Pons (tissue), 1 donor: ENCODE measurements around the gene SLC38A10.

ENCODE experiments used
- DNase-seq: peaks from one replicate; pipeline ENCODE4 v3.0.0-alpha.2; 2016; ENCODE audit warnings: low spot score

The SLC38A10 gene

DNA sequence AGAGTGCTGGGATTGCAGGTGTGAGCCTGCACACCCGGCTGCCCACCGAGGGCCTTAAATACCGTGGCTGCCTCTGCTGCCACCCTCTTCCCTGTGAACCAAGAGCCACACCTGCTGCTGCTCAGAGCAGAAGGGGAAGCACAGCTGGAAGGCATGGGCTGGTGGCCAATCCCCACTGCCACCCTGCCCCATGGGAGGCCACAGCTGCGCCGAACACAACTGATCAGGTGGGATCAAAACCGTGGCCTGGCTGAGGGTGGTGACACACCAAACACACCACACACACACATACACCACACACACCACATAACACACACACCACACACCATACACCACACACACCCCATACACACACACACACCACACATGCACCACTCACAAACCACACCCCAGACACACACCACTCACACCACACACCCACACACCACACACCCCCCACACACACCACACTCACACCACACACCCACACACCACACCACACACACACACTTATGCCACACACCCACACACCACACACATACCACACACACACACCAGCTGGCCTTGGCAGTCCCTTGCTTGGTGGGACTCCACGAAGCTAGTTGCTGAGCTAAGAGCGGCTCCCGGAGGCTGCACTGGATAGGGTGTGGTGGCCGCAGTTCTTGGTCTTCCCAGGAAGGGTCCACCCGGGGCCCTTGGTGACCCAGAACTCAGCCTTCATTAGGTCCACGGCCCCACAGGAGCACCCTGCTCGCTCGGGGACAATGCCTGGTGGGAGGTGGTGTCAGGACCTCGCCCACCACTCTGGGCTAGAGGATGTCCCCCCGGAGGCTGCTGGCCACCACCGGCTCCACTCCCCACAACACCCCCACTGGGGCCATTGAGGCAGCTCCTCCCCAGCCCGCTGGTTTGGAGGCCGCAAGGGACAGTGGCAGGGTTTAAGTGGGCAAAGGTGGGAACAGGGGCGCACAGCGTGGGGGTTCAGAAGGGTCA, 87.2 kb downstream of the SLC38A10 start:
- DNase-seq: no peak

DNA sequence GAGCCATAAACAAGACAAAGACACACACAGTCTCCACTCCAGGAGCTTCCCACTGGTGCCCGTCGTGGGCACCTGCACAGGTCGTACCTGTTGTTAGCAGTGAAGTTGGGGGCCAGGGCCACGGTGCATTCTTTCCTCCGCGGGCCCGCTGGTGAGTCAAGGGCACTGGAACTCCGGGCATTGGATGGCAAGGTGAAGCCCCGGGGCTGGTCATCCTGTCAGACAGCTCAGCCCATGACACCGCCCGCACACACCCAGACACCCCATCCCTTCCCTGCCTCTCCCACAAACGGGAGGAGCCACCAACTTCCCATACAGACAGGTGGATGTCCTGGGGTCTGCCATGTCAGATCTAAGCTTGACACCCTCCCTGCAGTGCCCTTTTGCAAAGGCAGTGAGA, 88.5 kb downstream of the SLC38A10 start:
- DNase-seq: no peak

DNA sequence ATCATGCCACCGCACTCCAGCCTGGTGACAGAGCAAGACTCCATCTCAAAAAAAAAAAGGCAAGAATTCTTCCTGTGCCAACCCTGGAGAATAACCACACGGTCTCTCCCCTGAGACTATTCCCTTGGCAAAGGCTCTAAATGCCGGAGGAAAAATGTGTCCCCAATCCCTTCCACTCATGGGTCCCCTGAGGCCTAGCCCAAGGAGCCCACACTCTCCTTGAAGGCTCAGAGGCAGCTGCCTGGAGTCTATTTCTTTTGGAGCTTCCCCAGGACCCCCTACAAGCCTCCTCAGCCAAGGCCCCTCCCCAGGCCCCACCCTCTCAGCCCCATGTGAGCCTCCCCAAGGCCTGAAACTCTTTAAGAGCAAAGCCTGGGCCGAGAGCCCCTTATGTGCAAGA, 88.9 kb downstream of the SLC38A10 start:
- DNase-seq: no peak

DNA sequence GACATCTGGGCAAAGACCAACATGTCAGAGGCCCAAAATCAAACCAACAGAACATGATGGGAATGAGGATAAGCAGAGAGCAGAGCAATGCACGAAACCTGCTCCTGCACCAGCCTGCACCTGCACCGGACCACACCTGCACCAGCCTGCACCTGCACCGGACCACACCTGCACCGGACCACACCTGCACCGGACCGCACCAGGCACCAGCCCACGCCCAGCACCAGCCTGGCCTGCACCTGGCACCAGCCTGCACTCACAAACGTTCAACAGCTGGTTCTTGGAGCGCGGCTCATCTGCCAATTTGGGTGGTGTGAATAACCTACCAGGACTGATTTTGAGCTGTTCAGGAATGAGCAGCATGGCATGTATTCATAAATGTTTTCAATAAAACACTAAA, 90.5 kb downstream of the SLC38A10 start:
- no peak for DNase-seq

DNA sequence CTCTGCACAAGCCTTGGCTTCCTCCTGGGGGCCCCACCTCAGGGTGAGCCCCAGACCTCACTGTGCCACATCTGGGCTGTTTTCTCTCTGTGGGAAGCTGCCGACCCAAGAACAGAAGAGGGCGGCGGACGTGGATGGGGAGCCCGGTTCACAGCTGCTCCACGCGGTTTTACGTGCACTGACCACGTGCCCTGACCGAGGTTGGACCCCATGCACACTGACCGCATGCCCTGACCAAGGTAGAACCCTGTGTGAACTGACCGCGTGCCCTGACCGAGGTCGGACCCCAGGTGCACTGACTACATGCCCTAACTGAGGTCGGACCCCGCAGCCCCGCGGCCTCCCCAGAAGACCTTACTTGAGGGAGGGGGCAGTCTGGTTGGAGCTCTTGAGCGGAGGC, 92.0 kb downstream of the SLC38A10 start:
- DNase-seq: no peak

DNA sequence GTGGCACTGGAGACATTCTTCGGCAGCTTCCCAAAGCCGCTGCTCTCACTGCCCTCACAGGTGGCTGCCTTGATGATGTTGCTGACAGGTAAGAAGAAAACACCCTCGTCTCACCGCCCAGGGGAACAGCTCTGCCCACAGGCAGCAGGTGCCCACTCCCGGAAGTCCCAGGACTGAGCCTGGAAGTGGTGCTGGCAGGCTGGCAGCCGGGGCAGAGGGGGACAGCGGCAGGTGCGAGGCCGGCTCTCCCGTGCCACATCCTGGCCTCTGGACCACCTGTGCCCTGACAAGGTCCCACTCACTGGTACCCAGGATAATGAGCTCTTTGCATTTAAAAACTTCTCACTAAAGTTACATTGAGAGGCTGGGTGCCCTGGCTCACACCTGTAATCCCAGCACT, 92.8 kb downstream of the SLC38A10 start:
- no peak for DNase-seq

DNA sequence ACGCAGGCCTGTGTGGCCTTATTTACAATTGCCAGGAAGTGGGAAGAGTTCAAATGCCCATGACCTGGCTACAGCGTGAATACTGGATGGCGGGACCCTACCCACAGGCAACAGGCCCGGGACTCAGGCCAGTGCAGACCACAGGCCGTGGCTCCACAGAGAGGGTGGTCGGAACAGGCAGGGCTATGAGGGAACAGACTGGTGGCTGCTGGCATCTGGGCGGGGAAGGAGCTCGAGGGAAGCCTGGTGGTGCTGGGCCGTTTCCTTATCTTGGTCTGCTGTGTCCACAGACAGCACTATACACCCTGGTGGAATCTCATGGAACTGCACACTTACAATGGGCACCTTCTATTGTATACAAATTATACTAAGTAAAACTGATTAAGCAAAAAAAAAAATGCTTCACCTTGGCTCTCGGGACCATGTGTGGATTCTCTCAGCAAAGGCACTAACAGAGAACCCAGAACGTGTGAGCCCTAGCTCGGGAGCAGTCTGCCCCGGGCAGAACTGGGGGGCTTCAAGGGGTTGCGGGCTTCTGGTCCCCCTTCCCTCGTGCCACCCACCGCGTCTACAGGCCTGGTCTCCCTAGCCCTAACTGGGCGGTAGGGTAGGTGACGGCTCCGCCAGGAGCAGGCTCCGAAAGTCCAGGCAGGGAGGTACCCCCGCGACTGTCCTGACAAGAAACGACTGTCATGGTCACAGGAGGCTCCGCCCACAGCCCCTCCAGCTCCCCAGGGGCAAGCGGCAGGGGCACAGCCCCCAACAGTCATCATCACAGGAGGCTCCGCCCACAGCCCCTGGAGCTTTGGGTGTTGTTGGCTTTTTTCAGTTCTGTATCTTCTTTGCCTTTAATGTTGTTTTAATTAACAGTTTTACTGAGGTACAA, 94.2 kb downstream of the SLC38A10 start:
- DNase-seq: peak; percentile 80

DNA sequence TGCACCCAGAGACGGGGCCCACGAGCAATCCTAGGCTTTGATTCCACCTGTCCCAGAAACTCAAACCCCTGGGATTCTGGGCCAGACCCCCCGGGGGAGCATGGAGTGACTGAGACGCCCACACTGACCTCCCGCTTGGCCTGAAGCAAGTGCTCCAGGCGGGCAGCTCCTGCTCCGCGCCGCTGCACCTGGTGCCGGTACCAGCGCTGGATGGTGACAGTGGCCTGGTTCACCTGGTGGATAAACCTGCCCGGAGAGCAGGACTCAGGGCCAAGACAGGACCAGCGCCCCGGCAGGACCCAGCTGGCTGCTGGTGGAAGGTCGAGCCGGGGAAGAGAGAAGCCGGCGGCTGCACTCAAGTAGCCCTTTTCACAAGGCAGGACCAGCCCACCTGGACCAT, 94.9 kb downstream of the SLC38A10 start:
- no peak for DNase-seq

DNA sequence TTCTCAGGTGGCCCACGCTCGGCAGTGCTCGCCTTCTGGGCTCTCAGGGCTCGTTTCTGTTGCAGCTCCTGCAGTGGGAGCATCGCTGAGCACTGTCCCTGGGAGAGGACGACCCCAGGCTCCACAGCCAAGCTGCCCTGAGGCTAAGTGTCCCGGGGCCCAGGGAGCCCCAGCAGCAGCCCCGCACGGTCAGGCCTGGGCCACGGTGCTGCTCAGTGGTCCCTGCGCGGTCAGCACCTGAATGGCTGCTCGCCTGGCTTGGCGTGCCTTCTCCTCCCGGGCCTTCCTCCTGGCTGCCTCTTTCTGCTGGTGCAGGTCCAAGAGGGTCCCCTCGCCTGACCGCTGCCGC, 95.7 kb downstream of the SLC38A10 start:
- DNase-seq: no peak

DNA sequence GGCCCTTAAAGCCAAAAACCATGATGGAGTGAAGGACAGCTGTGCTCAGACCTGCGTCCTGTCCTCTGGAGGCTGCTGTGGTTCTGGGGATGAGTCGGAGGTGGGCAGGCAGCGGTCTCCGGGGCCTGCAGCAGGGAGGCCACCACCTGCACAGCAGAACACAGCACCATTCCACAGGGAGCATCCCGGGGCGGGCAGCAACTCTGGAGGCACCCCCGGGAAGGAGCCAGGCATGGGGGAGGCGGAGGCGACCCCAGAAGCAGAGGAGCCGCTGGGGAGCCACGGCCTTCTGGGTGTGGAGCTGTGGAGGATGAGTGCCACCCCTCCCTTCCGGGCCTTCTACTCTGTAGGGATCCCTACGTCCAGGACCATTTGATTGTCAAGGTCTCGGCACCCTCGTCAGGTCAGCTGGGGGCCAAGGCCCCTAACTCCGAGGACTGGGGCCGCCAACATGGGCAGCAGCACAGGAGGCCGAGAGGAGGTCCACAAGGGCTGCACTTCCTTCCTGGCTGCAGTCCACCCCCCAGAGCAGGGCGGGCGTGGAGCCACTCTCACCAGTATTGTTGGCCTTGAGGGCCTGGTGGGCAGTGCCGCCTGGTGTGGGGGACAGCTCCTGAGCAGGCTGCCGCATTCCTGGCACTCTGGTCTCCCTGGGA, 96.2 kb downstream of the SLC38A10 start:
- no peak for DNase-seq

DNA sequence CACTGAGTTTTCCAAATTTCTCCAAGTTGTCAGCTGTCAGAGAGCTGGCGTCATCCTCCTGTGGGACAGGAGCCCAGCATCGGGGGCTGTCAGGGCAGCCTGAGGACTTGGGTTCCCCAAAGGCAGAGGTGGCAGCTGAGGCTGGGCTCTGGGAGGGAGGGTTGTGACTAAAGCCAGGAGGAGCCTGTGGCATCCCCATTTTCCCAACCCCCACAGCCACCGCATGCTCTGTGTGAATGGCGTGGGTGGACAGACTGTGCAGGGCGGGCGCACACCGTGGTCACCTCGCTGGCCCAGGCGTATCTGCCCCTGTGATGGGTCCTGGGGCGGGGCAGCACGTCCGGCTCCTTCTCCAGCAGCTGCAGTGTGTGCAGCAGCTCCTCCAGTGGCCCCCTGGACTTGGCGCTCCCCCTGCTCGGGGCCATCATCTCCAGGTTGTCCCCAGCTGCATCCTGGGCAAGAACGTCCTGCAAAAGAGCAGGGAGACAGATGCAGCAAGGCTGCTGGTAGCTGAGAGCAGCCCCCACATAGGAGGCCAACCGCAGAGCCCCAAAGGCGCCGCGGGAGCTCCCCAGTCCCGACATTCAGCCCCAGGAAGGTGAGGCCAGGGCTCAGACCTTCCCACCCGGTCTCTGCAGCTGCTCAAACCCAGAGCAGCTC, 97.1 kb downstream of the SLC38A10 start:
- DNase-seq: no peak

DNA sequence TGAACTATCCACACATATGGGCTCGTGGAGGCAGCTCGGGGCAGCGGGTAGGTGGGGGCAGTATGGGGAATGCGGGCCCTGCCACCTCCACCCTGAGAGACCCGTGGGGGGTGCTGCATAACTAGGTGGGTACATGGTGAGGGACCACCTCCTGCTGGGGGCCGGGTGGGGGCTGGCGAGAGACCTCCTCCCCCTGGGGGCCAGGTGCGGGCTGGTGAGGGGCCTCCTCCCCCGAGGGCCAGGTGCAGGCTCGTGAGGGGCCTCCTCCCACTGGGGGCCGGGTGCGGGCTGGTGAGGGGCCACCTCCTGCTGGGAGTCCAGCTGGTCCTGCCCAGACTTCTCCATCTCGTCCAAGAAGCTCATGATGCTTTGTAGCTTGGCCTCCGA, 97.7 kb downstream of the SLC38A10 start:
- no peak for DNase-seq

DNA sequence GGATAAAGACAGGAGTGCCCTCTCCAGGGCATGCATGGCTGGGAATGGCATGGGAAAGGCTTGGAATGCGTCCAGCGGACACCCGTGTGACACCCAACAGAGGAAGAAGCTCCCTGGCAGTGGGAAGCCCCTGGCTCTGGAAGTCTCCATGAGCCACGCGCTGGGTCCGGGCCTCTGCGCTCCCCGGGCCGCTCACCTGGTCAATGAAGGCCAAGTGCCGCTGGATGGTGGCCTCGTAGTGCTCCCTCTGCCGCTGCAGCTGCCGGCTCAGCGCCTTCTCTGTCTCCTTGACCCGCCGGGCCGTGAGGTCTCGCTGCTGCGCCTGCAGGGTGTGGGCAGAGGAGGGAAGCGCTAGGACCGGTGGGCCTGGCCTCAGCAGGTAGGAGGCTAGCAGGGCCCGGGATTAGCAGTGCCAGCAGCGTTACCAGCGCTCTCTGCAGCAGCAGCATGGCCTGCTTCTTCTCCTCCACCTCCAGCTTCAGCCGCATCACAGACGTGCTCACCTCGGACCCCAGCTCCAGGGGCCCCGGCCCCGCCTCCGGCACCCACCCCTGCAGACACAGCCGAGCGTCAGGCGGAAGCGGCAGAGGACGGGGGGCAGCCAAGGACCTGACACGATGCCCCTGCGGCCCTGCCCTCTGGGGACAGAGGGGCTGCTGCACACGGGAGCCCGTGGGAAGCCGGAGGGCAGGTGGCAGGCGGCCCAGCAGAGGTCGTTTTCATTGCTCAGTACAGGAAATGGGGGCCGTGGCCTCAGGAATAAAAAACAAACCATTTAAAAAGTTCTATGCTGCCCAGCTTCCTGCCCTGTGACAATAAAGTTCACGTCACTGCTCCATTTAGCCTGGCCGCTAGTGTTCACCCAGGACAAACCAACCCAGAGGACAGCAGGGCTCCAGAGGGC, 98.3 kb downstream of the SLC38A10 start:
- DNase-seq: no peak

DNA sequence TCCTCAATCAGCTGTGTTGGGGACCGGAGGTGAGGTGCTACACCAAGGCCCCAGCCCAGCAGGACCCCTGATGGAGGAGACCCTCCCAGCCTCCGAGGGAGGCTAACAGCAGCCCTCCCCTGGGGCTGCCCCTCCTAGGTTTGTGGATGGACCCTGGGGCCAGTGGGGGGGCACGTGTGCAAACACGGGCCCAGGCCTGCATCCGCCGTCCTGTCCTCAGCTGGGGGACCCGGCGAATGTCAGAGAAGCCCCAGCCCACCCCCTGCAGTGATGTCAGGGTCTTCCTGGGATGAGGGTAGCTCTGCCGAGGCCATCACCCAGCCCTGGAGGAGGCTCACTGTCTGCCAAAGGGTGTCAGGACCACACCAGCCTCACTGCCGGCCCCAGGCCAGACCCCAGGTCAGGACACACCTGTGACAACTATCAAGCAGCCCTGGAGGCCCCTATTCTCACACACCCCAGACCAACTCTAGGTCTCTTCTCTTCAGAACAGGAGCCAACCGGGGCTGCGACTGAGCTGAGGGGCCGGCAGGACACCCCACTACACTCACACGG, 99.1 kb downstream of the SLC38A10 start:
- no peak for DNase-seq
